PFSK-1 (cell line): ENCODE measurements around the gene TGIF1.

Experiments used
- FOXP2 ChIP-seq: optimal IDR thresholded peaks from 2 replicates; pipeline ENCODE3; 2011; ENCODE audit warnings: borderline replicate concordance, control low read depth, inconsistent platforms; ENCODE audit not compliant: insufficient read depth; ENCODE audit errors: extremely low read length, extremely low read depth
- POLR2AphosphoS5 ChIP-seq: IDR thresholded peaks from 2 replicates; pipeline ENCODE4 v1.6.1; 2012; ENCODE audit warnings: low read depth, mild to moderate bottlenecking, control low read depth, low read length, moderate library complexity
- REST ChIP-seq, 2 experiments: IDR thresholded peaks; 2 replicates each; pipeline versions ENCODE4 v1.6.1 to v1.8.0; 2011 to 2012; ENCODE audit warnings: low read depth in 2 of 2, low read length in 2 of 2, control low read depth in 1 of 2, inconsistent platforms in 1 of 2, mild to moderate bottlenecking in 1 of 2, moderate library complexity in 1 of 2; ENCODE audit not compliant: insufficient read depth in 1 of 2
- SIN3A ChIP-seq: IDR thresholded peaks from 2 replicates; pipeline ENCODE4 v1.6.1; 2012; ENCODE audit warnings: mild to moderate bottlenecking, low read length, moderate library complexity, borderline replicate concordance; ENCODE audit not compliant: insufficient read depth
- TAF1 ChIP-seq: IDR thresholded peaks from 2 replicates; pipeline ENCODE4 v1.6.1; 2012; ENCODE audit warnings: low read length, control low read depth, borderline replicate concordance; ENCODE audit not compliant: insufficient read depth

TGIF1 gene

GRCh38 chr18:3429121-3429520 lies 20.9 kb upstream of the TGIF1 start:
- TF ChIP-seq FOXP2, result no peak
- TF ChIP-seq TAF1, result no peak
- TF ChIP-seq POLR2AphosphoS5, result no peak
- no peak for TF ChIP-seq REST (IDR thresholded peaks at IDR 0.05; ENCODE audit: insufficient read depth in 1 of 2, low read depth in 2 of 2, low read length in 2 of 2)
- TF ChIP-seq SIN3A, result no peak

- TF ChIP-seq SIN3A (no peak), FOXP2 (no peak), POLR2AphosphoS5 (no peak), TAF1 (no peak), REST (IDR thresholded peaks at IDR 0.05; ENCODE audit: insufficient read depth in 1 of 2, low read depth in 2 of 2, low read length in 2 of 2) (no peak)
Measured at GRCh38 chr18:3434685-3435084, 15.3 kb upstream of the TGIF1 start.

GRCh38 chr18:3440341-3440740 lies 9.6 kb upstream of the TGIF1 start:
- TF ChIP-seq POLR2AphosphoS5 (no peak), FOXP2 (no peak), REST (IDR thresholded peaks at IDR 0.05; ENCODE audit: insufficient read depth in 1 of 2, low read depth in 2 of 2, low read length in 2 of 2) (no peak), TAF1 (no peak), SIN3A (no peak)

- TF ChIP-seq SIN3A, result no peak
- TF ChIP-seq FOXP2, result no peak
- no peak for TF ChIP-seq REST (IDR thresholded peaks at IDR 0.05; ENCODE audit: insufficient read depth in 1 of 2, low read depth in 2 of 2, low read length in 2 of 2)
- no peak for TF ChIP-seq TAF1
- TF ChIP-seq POLR2AphosphoS5, result no peak
Measured at GRCh38 chr18:3441290-3441689, 8.7 kb upstream of the TGIF1 start.

GRCh38 chr18:3442919-3443318 lies 7.1 kb upstream of the TGIF1 start:
- TF ChIP-seq POLR2AphosphoS5 (no peak), TAF1 (no peak), REST (IDR thresholded peaks at IDR 0.05; ENCODE audit: insufficient read depth in 1 of 2, low read depth in 2 of 2, low read length in 2 of 2) (no peak), FOXP2 (no peak), SIN3A (no peak)
